Measurements from ENCODE around the gene KCNMB2.
"Not testable (repeated sequence)": the region's sequence is repeated elsewhere in the genome, so short reads cannot be mapped to it uniquely, and the experiment has no call there.

The KCNMB2 gene

DNA sequence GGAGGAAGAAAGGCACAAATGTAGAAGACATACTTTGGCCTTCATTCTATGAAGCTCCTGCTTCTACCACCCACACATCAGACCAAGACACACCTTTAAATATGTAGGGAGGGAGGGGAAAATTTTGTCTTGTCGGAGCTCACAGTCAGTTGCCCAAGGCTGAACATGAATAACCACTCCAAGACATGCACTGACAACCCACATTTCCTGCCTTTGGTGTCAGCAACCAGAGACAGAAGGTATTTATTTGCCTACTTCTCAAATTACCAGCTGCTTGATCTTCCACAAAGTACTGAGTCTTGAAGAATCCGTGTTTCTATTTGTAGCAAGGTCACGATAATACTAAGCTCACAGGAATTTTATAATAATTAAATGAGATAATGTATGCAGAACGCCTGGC lies 169.7 kb downstream of the KCNMB2 start:
- no peak for DNase-seq (ENCODE audit: low spot score)

DNA sequence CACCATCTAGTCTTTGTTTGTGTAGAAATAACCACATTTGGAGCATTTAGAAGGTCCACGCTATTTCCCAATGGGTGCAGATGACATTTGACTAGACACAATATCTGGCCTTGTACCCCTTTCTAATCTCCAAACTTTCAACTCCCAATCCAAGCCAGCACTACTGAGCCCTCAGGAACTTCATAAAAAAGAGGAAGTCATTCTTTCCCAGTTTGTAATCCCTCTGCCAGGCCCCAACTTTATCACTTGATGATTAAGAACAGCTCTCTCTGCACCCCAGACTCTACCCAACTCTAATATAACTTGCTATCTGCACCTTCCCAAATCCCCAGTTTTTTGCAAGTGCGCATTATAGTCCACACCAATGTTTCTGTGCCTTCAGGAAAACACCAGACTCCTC lies 170.2 kb downstream of the KCNMB2 start:
- no peak for DNase-seq (ENCODE audit: low spot score)

DNA sequence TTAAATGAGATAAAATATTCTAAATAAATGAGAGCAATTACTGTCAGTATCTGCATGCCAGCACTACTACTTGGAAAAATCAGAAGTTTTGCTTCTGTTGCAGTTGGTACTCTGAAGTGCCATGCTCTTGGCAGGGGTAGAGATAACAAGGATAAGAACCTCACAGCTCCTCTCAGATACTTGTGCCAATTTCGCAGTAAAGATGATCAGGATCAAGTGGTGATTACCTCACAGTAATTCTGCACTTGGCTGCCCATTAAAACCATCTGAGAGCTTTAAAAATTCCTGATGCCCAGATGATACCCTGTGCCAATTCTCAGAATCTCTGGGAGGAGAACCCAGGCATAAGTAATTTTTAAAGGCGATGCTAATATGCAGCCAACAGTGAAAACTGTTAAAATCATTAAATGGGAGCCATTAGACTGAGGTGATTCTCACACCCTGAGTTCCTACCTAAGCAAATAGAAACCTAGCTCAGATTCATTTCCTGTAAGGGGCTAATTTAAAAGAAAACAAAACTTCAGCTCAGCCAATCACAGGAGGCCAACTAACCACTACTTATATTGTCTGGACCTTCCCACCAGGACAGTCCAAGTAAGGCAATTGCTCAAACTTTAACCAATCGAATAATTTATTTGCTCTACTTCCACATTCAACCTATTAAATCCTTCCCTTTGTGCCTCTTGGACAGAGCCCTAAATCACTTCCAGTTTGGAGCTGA lies 171.2 kb downstream of the KCNMB2 start:
- DNase-seq (ENCODE audit: low spot score), result no peak

DNA sequence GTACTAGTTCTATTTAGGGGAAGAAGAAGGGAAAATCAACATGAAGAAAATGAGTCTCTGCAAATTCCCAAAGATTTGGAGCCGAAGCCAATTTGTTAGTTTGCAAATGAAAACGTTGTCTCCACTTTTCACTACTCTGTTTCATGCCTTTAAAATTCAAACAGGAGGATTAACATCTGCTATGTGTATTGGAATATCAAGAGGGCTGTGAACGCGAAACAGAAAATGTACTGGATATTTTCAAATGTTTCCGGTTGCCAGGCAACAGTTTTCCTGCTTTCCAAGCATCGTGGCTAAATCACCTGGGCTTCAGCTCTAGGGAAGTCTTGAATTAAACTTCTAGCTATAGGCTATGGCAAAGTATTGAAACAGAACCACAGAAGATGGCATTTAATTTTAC lies 172.8 kb downstream of the KCNMB2 start:
- no peak for DNase-seq (ENCODE audit: low spot score)

DNA sequence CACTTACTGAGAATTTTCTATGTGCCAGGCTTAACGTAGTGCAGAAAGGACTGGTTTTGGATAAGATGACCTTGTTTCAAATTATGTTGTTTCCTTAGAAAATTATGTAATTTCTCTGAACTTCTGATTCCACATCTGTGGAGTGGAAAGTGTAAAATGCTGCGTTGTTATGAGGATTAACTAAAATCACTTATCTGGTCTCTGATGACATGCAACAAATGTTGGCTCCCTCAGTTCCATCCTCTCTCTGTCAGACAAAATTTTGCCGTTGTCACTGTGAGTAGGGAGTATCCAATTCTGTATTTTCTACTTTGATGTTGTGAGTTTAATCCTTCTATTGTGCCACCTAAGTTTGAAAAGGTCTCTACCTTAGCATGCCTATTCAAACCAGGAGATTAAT lies 175.5 kb downstream of the KCNMB2 start:
- DNase-seq (ENCODE audit: low spot score), result no peak

DNA sequence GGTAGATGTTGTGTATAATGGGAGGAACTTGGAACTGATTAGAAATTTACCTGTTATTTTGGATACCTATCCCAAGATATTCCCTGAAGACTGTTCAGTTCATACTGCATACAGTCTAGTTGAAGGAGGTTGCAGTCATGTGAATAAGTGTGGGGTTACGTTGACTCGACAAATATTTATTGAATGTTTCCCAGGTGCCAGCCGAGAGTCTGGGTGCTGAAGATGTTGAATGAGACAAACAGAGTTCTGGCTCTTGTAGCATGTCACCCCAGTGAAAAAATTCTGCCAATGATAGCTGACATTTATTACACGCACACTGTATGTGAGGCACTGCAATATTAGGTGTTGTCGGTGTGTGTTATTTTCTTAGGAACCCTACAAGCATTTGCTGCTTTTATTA lies 176.0 kb downstream of the KCNMB2 start:
- DNase-seq (ENCODE audit: low spot score), result no peak

DNA sequence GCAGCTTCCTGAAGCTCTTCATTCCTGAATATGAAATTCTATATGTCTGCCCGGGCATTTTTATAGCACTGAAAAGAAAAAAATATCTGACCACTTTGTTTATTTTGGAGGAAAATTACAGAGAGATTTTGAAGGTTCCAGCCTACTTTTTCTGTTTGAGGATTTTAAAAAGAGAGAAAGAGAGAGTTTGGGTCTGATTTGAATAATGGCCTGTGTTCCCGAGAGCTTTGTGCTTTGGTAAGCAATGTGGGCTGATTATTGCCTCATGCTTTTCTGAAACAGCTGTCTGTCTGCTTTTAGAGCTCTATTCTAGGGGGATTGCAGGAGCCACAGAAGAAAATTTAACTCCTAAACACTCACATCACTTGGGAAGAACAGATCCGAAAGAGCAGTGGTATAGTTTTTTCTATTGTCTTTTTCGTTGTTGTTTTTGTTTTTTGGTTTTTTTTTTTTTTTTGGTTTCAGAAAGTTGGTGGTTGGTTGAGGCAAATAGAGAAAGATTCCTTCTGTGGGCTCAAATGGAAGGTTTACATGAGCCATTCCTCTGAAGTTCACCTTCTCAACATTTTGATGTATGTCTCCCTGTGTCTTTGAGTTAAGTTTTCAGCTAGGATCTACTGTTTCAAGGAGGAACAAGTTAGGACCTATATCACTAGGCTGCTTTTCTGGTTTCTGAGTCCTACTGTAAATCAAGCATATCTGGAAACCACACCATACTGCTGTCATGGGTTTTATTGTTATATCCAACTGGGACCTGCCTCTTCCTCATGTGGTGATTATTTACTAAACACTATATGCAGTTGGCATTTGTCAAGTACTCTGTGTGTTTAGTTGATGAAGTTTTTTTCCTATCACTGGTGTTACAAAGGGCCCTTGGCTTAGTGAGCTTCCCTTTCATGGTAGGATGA lies 178.9 kb downstream of the KCNMB2 start:
- DNase-seq (ENCODE audit: low spot score), result no peak

DNA sequence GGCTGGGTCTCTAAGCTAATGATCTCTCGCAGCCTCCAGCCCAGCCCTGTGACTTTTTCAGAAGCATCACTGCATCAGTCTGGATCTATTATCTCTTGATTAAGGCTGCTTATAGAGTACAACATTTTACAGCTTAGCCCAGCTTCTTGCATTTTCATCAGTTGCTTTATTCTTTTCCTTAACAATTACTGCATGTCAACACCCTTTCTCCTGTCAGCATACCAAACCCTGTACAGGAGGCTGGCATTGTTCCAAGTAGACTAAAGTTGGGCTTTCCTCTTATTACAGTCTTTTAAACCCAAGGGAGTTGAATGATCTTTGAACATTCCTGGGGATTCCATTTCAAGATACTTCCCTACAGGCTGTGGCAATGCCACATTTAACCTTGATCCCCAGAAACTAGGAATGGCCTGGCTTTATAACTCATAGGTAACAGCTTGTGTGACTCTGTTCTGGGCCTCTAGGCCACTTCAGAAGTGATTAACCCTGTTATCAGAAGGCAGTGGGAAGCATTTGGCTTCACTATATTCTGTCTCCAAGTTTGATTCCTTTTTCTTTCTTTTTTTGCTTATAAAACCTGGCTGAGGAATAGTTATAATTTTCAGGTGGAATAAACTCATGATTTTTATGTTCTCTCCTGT lies 182.9 kb downstream of the KCNMB2 start:
- DNase-seq (ENCODE audit: low spot score), result no peak

DNA sequence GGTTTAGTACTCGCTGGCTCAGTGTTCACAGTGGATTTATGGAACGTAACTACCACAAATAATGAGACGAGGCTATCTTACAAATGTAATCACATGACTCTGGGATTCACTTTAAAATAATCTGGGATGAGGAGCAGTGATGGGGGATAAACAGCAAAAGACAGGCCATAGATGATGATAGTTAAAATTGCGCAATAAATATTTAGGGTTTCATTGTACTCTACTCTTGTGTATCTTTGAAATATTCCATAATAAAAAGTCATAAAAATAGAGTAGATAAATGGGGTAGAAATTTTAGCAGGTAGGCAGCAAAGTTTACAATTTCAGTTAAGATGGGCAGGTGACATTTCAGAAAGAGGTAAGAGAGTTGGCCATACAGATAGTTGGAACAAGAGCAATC lies 196.6 kb downstream of the KCNMB2 start:
- no peak for DNase-seq (ENCODE audit: low spot score)

DNA sequence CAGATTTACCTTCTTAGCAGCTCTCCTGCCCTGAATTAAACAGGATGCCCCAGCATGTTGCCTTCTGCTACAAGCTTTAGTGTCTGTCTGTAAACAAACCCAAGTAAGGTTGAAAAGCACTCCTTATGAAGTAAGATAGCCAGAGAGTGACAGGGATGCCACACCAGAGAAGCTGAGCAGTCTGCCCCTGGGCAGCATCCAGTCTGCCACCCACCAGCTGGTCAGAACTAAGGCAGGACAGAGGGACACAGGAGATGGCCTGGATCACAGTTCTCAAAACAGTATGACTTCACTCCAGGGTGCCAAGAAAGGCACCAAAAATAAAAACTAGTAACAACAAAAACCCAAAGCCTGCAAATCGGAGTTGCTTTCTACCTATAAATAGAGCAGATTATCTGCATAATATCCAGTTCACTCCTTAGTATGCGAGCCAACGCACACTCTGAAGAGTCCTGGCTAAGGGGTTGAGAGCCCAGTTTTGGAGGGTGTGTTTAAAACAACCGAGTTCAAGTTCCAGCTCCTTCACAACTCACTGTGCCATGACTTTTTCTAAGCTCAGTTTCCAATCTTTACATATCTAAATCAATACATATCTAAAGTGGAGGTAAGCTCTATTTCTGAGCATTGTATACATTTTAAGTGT lies 198.9 kb downstream of the KCNMB2 start:
- DNase-seq (ENCODE audit: low spot score), result peak; percentile 14

DNA sequence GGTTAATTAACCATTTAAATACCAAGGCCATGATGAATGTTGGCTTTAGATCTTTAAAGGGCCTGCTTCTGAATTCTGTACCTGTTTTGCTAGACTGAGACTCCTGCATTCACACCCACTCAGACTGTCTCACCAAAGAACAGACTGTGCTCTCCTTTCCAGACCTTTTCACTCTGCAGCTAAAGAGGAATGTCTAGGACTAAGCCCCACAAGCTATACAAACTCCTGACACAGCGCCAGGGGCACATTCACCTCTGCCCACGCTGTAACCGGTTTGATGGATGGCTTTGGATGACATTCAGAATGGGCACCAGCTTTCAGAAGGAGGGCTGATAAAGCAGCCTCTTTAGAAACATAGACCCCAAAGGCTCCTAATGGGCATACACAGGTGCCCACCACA lies 200.1 kb downstream of the KCNMB2 start:
- DNase-seq (ENCODE audit: low spot score), result peak; percentile 26

DNA sequence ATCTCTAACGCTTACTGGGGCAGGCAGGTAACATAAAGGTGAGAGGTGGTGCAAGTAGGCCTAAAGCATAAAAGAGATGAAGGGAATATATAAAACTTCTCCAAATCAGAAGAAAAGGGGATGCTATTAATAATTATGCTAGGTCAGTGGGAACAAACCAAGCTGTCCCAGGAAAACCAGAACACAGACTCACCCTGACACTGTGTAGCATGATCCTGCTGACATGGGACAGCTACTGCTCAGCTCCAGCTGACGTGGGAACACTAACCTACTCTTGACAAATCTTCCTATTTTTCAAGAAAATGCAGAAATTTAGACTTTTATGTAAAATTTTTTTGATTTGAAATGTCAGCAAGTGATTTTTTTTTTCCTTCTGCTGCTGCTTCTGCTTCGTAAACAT lies 203.5 kb downstream of the KCNMB2 start:
- DNase-seq (ENCODE audit: low spot score), result no peak

DNA sequence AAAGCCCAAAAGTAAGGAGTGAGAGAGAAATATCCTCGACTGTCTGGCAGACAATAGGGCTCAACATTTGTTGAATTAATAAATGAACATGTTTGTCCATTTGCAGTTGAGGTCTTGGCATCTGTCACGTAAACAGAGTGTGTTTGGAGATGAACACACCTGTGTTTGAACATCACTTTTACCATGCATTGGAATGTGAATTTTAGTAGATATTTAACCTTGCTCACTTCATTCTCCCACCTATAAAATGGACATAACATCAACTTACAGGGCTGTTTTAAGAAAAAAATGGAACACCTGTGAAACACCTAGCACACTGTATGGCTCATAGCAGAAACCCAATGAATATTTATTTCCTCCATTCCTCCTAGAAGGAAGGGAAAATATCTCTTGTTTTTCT lies 204.8 kb downstream of the KCNMB2 start:
- no peak for DNase-seq (ENCODE audit: low spot score)

DNA sequence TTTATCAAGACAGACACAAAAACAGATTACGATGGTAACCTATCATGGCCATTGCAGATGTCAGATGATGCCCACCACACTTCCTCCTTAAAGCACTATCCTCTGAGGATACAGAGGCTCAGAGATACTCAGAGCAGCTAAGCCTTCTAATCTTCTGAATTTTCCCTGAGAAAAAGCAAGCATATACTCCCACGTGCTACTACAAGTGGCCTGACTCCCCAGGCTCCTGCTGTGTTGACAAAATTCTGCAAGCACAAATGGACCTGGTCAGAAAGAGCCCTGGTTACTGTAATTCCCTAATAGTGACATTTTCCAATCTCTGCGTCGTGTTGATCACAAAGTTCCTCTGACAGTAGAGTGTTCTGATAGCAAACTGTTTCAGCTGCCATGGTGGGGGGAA lies 207.1 kb downstream of the KCNMB2 start:
- no peak for DNase-seq (ENCODE audit: low spot score)

DNA sequence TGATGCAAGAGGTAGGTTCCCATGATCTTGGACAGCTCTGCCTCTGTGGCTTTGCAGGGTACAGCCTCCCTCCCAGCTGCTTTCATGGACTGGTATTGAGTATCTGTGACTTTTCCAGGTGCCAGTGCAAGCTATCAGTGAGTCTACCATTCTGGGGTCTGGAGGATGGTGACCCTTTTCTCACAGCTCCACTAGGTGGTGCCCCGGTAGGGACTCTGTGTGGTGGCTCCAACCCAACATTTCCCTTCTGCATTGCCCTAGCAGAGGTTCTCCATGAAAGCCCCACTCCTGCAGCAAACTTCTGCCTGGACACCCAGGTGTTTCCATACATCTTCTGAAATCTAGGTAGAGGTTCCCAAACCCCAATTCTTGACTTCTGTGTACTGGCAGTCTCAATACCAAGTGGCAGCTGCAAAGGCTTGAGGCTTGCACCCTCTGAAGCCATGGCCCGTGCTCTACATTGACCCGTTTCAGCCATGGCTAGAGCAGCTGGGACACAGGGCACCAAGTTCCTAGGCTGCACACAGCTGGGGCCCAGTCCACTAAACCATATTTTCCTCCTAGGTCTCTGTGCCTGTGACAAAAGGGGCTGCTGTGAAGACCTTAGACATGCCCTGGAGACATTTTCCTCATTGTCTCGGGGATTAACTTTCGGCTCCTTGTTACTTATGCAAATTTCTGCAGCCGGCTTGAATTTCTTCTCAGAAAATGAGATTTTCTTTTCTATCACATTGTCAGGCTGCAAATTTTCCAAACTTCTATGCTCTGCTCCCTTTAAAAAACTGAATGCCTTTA lies 209.8 kb downstream of the KCNMB2 start:
- DNase-seq (ENCODE audit: low spot score), result not testable (repeated sequence)

DNA sequence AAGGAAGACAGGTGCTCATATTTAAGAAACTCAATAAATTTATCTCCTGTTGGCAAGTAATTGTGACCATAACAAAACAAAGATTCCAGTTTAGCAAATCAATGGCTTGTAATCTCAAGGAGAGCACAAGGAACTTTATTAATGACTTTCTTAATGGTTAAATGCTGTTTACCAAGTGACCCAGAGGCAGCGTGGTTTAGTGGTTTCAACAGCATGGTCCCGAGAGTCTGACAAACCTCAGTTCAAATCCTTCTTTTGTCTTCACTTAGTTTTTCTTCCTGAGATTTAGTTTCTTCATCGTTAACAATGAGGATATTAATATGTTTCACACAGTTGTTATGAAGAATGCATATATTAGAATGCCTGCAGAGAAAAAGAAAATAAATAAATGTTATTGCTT lies 212.6 kb downstream of the KCNMB2 start:
- no peak for DNase-seq (ENCODE audit: low spot score)

DNA sequence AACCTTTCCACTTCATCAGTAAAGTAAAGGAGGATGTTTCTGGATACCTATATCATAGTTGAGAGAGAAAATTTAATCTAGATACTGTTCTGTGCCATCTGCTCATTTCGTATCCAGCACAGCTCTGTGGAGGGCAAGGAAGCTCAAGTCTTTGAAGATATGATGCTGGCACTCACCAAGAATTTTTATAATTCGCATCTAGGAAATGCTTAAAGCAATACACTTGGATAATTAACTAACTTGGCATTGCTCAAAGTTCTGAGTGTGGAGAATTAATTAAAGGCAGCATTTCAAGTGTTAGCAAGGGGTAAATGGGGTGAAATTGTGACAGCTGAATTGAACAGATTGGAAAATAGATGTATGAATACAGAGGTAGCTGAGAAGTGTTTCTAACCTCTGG lies 213.2 kb downstream of the KCNMB2 start:
- DNase-seq (ENCODE audit: low spot score), result no peak

DNA sequence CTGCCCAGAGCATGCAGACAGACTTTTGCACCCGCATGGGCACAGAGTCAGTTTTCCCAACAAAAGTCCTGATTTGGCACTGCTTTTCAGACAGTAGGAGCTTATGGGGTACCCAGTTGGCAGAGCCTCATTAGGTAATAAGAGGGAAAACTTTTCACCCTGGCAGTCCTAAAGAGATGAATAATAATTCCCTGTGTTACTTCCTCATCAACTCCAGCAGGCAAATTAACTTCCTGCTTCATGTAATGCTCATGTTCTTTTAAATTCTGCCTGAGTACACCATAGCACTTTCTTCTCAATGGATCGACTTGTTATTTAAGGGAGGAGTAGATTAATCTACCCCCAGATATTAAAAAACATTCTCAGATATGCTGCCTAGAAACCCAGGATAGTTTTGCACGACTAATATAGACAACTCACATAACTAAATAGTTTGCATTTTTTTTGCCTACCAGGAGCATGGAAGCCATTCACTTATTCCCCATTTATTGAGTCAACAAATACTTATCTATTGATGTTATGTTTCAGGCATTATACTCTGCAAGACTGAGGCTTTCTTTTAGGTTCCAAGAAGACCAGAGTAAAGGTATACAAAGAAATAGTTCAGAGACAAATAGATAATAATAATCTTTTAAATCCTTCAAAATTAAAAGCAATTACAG lies 214.5 kb downstream of the KCNMB2 start:
- DNase-seq (ENCODE audit: low spot score), result no peak

DNA sequence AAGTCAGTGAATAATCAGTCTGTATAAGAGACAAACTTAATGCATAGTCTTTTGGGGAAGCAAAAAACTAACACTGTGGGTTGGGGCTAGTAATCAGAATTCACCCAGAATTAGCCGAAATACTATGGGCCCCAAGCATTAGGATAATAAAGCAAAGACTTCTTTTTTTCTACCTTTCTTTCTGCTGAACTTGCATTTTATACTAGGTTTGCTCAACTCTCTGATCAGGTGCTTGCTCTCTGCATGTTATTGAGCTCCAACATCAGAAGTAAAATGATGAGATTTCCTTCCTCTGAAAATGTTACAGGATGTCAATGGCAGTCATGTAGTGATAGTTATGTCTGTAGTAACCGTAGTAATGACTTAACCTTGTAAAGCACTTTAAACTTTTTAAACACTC lies 216.6 kb downstream of the KCNMB2 start:
- no peak for DNase-seq (ENCODE audit: low spot score)

DNA sequence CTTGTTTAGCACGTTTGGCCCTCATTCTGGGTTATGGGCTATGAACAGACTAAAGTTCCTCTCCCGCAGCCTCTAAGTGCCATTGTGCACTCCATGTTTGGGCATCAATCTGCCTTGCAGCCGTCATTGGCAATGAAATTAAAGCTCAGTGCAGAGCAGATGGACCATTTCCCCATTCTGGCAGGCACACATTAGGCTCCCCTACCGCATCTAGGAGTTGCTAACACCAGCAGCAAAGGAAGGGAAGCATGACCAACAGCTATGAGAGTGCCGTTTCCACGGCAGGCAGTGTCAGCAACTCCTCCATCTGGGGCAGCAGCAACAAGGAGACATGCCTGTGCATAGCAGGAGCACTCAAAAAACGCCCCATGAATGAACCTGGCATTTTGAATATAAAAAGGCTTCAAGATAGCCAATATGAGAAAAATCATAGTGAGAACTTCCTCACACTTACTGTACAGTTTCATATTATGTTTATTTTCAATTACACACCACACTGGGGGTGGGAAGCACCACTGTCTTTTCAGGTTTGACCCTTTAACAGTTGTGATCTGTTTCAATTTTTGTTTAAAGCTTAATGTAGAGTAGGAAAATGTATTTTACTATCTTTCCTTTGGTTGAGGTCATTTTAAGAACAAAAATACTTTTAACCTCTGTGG lies 218.7 kb downstream of the KCNMB2 start:
- no peak for DNase-seq (ENCODE audit: low spot score)

DNA sequence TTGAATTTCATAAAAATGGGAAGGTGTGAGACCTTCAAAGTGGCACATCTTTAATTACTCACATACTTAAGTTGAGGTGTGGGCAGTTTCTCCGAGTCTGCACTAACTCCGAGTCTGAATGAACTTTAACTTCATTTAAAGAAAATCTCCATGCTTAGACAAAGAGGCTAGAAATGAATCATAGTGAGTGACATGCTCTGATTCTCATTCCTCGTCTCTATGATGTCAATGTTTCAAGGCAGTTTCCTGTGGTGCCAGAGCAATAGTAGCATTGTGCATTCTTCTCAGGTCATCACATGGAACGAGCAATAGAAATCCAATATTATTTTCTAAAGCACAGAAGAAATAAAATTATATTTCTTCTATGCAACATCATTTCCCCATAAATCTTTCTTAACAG lies 224.8 kb downstream of the KCNMB2 start:
- no peak for DNase-seq (ENCODE audit: low spot score)
